ENCODE results near the gene GALNT8. TPM values are rescaled to one million over a fixed set of nuclear protein-coding genes. Genes with fewer than 3 reads are reported as not detected.

GALNT8 gene
- polyA plus RNA-seq, 10 donors, result 4.1 to 5.8 (median 5.0) TPM

Other genes starting within 250 kb of the GALNT8 start
- 10 to 100 TPM in 8 of 10 donors, 1 to 10 TPM in 2; 9.0 to 17.2 (median 11.9) TPM for gene RAD51AP1, start 181.5 kb upstream of the GALNT8 start, polyA plus RNA-seq (ENCODE audit: insufficient read length in 10 of 10)
- 10 to 100 TPM; 14.0 to 20.8 (median 18.4) TPM for gene DYRK4, start 158.2 kb upstream of the GALNT8 start, polyA plus RNA-seq (ENCODE audit: insufficient read length in 10 of 10)
- 1 to 10 TPM in 4 of 10 donors, under 1 TPM in 6; 0.34 to 1.5 (median 0.92) TPM for gene AKAP3, start 71.3 kb upstream of the GALNT8 start, polyA plus RNA-seq (ENCODE audit: insufficient read length in 10 of 10)
- gene NDUFA9, start 71.3 kb upstream of the GALNT8 start, polyA plus RNA-seq (ENCODE audit: insufficient read length in 10 of 10), result 10 to 100 TPM; 63.3 to 88.2 (median 79.3) TPM
- gene KCNA1, start 189.5 kb downstream of the GALNT8 start, polyA plus RNA-seq (ENCODE audit: insufficient read length in 10 of 10), result 1 to 10 TPM in 2 of 10 donors, under 1 TPM in 8; 0.09 to 1.1 (median 0.47) TPM

Data from muscle of back (tissue), 10 donors.